OCI-LY3 (cell line): ENCODE data around the gene FIS1.

ENCODE experiments used
- H2AFZ ChIP-seq: fragments of 200-600, 300-600 bp; shearing (Covaris generic); 2 replicates; pipeline ENCODE4 v1.6.0; 2014; ENCODE audit warnings: antibody characterized with exemption, low read depth, low read length
- H3K27ac ChIP-seq: fragments of 200-600, 300-600 bp; sonication (generic); 2 replicates; pipeline ENCODE4 v1.5.1; 2014; ENCODE audit warnings: mild to moderate bottlenecking, low read length, moderate library complexity, mixed read lengths
- H3K27me3 ChIP-seq: fragments of 200-600, 300-600 bp; sonication (generic); 2 replicates; pipeline ENCODE4 v1.6.1; 2014; ENCODE audit warnings: low read depth, low read length, mixed read lengths
- H3K36me3 ChIP-seq: fragments of 200-600, 300-600 bp; sonication (generic); replicated peaks from 2 replicates; pipeline ENCODE3; 2014; ENCODE audit warnings: low read depth, low read length, mixed read lengths
- H3K4me1 ChIP-seq: fragments of 300-600, 200-600 bp; sonication (generic); 2 replicates; pipeline ENCODE4 v1.6.1; 2014; ENCODE audit warnings: low read length, mixed read lengths
- H3K4me2 ChIP-seq: fragments of 200-600, 300-600 bp; sonication (generic); 2 replicates; pipeline ENCODE4 v1.6.1; 2014; ENCODE audit warnings: low read length, mixed read lengths
- H3K4me3 ChIP-seq: fragments of 300-600, 200-600 bp; sonication (generic); 2 replicates; pipeline ENCODE4 v1.5.1; 2014; ENCODE audit warnings: antibody characterized with exemption, mild to moderate bottlenecking, low read length, moderate library complexity
- H3K79me2 ChIP-seq: fragments of 300-600, 200-600 bp; shearing (Covaris generic); 2 replicates; pipeline ENCODE4 v1.6.1; 2014; ENCODE audit warnings: mild to moderate bottlenecking, low read length, mixed read lengths
- H3K9ac ChIP-seq: fragments of 300-600, 200-600 bp; shearing (Covaris generic); 2 replicates; pipeline ENCODE4 v1.6.0; 2014; ENCODE audit warnings: mild to moderate bottlenecking, low read length, moderate library complexity
- H3K9me3 ChIP-seq: fragments of 200-600, 300-600 bp; shearing (Covaris generic); 2 replicates; pipeline ENCODE4 v1.6.1; 2014; ENCODE audit warnings: low read length, mixed read lengths; ENCODE audit not compliant: insufficient read depth
- H4K20me1 ChIP-seq: fragments of 200-600, 300-600 bp; sonication (generic); 2 replicates; pipeline ENCODE4 v1.6.1; 2016; ENCODE audit warnings: low read length, mixed read lengths; ENCODE audit not compliant: insufficient read depth
- EZH2phosphoT487 ChIP-seq: fragments of 200-600 bp; shearing (Covaris generic); IDR thresholded peaks from 2 replicates; pipeline ENCODE4 v1.6.1; 2018; ENCODE audit warnings: antibody characterized with exemption, mixed run types, low read depth
- TF ChIP-seq, protein P1 (sequence below): fragments of 200-600, 300-600 bp; sonication (generic); IDR thresholded peaks from 2 replicates; pipeline ENCODE4 v1.5.1; 2014; ENCODE audit warnings: antibody characterized with exemption, low read length, low read depth

FIS1 gene

DNA sequence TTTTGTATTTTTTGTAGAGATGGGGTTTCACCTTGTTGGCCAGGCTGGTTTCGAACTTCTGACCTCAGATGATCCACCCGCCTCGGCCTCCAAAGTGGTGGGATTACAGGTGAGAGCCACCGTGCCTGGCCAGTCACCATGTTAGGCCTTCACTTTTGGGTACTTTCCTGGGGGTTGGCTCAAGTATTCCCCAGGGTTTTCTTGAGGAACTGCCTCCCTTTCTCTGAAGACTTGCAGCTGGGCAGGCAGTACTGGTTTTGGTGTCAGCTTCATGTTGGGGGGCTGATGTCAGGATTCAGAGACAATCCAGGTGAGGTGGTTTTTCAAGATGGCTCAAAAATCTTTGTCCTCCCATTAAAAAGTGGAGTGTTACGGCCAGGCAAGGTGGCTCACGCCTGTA lies 19.2 kb downstream of the FIS1 start:
- Histone ChIP-seq H3K27me3 (no peaks in the 10 kb centered on the region), H3K36me3 (peaks cover 14% of the 10 kb centered on the region), H4K20me1 (no peaks in the 10 kb centered on the region), H3K4me1 (peaks cover 3% of the 10 kb centered on the region), H3K9me3 (no peaks in the 10 kb centered on the region), H3K27ac (no peak overlapping the region), H3K4me2 (no peak overlapping the region), H3K79me2 (peaks cover 4% of the 10 kb centered on the region; the same call in 1 of the 2 replicates), H3K4me3 (no peak overlapping the region), H2AFZ (no peak overlapping the region), H3K9ac (no peak overlapping the region)
- TF ChIP-seq, protein P1, sequence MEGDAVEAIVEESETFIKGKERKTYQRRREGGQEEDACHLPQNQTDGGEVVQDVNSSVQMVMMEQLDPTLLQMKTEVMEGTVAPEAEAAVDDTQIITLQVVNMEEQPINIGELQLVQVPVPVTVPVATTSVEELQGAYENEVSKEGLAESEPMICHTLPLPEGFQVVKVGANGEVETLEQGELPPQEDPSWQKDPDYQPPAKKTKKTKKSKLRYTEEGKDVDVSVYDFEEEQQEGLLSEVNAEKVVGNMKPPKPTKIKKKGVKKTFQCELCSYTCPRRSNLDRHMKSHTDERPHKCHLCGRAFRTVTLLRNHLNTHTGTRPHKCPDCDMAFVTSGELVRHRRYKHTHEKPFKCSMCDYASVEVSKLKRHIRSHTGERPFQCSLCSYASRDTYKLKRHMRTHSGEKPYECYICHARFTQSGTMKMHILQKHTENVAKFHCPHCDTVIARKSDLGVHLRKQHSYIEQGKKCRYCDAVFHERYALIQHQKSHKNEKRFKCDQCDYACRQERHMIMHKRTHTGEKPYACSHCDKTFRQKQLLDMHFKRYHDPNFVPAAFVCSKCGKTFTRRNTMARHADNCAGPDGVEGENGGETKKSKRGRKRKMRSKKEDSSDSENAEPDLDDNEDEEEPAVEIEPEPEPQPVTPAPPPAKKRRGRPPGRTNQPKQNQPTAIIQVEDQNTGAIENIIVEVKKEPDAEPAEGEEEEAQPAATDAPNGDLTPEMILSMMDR: no peak
- no peak for TF ChIP-seq EZH2phosphoT487

DNA sequence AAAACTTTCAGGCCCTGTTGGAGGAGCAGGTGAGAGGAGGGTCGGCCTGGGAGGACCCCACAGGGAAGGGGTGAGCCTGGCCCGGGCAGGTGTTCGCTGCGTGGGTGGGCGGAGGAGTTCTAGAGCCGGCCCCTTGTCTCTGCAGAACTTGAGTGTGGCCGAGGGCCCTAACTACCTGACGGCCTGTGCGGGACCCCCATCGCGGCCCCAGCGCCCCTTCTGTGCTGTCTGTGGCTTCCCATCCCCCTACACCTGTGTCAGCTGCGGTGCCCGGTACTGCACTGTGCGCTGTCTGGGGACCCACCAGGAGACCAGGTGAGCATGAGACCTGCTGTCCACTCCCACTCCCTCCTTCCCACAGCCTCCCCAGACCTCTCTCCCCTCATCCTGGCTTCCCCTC lies 21.4 kb downstream of the FIS1 start:
- Histone ChIP-seq H3K27me3 (no peaks in the 10 kb centered on the region), H3K36me3 (peaks cover 14% of the 10 kb centered on the region), H3K27ac (no peak overlapping the region), H2AFZ (no peak overlapping the region), H3K9me3 (no peaks in the 10 kb centered on the region), H3K4me3 (no peak overlapping the region), H3K9ac (no peak overlapping the region), H3K79me2 (peaks cover 13% of the 10 kb centered on the region), H3K4me1 (peaks cover 8% of the 10 kb centered on the region), H3K4me2 (no peak overlapping the region), H4K20me1 (no peaks in the 10 kb centered on the region)
- TF ChIP-seq, protein P1: no peak
- no peak for TF ChIP-seq EZH2phosphoT487

DNA sequence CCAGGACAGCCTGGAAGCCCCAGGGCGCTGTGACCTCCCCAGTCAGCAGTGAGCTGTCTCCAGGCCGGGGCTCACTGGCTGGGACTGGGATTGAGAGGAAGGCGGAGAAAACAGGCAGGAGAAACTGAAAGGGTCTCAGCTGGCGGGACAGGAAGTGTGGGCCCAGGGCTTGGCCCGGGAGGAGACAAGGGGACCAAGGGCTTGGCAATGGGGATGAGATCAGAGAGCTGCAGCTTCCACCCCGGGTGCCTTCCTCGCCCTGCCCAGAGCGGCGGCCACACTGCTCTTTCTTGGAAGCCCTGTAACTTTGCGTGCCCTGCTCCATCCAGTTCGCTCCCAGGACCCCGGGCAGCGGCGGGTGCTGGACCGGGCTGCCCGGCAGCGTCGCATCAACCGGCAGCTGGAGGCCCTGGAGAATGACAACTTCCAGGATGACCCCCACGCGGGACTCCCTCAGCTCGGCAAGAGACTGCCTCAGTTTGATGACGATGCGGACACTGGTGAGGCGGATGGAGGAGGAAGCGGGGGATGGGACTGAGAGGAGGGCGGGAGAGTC lies 22.5 kb downstream of the FIS1 start:
- Histone ChIP-seq H3K4me2 (no peak overlapping the region), H3K4me1 (peaks cover 8% of the 10 kb centered on the region), H3K9ac (no peak overlapping the region), H3K9me3 (no peaks in the 10 kb centered on the region), H3K27me3 (no peaks in the 10 kb centered on the region), H4K20me1 (no peaks in the 10 kb centered on the region), H2AFZ (no peak overlapping the region), H3K4me3 (no peak overlapping the region), H3K79me2 (peaks cover 18% of the 10 kb centered on the region), H3K36me3 (peaks cover 14% of the 10 kb centered on the region), H3K27ac (no peak overlapping the region)
- TF ChIP-seq EZH2phosphoT487: no peak
- TF ChIP-seq, protein P1: no peak

DNA sequence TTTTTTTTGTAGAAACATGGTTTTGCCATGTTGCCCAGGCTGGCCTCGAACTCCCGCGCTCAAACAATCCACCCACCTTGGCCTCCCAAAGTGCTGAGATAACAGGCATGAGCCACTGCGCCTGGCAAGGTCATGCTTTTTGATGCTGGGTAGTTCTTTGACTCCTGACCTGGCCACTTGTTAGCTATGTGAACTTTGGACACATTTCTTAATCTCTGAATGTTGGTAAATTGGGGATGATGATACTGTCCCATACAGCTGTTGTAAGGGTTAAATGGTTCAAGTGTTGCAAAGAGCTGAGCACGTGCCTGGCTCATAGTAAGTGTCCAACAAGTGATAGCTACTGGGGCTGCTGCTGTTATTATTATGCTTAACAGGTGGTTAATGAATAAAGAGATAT lies 24.6 kb downstream of the FIS1 start:
- Histone ChIP-seq H4K20me1 (no peaks in the 10 kb centered on the region), H3K27me3 (no peaks in the 10 kb centered on the region), H3K9ac (no peak overlapping the region), H3K4me1 (peaks cover 12% of the 10 kb centered on the region), H3K27ac (no peak overlapping the region), H2AFZ (no peak overlapping the region), H3K79me2 (peaks cover 32% of the 10 kb centered on the region), H3K4me3 (no peak overlapping the region), H3K4me2 (no peak overlapping the region), H3K36me3 (peaks cover 14% of the 10 kb centered on the region), H3K9me3 (no peaks in the 10 kb centered on the region)
- TF ChIP-seq, protein P1: no peak
- no peak for TF ChIP-seq EZH2phosphoT487
